Central memory CD4-positive, alpha-beta T cell (primary cell): ENCODE data around the gene GRK2.
A peak's percentile ranks its signal among the peaks of the same experiment; 100 is the strongest.

Experiments
- DNase-seq: peaks from one replicate; pipeline ENCODE4 v3.0.0; 2022

Gene GRK2

DNA sequence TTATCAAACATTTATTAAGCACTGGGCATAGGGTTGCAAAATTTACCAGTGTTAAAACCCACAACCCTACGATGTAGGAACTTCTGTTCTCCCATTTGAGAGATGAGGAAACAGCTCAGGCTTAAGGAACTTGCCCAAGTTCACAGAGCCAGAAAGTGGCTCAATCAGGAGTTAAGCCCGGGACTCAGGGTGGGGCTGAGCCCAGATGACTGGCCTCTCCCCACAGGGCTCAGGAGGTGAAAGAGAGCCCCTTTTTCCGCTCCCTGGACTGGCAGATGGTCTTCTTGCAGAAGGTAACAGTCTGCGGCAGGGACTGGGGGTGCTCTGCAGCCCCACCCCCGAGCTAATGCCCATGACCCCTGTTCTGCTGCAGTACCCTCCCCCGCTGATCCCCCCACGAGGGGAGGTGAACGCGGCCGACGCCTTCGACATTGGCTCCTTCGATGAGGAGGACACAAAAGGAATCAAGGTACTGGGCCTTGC lies 17.2 kb downstream of the GRK2 start:
- DNase-seq, result no peak

DNA sequence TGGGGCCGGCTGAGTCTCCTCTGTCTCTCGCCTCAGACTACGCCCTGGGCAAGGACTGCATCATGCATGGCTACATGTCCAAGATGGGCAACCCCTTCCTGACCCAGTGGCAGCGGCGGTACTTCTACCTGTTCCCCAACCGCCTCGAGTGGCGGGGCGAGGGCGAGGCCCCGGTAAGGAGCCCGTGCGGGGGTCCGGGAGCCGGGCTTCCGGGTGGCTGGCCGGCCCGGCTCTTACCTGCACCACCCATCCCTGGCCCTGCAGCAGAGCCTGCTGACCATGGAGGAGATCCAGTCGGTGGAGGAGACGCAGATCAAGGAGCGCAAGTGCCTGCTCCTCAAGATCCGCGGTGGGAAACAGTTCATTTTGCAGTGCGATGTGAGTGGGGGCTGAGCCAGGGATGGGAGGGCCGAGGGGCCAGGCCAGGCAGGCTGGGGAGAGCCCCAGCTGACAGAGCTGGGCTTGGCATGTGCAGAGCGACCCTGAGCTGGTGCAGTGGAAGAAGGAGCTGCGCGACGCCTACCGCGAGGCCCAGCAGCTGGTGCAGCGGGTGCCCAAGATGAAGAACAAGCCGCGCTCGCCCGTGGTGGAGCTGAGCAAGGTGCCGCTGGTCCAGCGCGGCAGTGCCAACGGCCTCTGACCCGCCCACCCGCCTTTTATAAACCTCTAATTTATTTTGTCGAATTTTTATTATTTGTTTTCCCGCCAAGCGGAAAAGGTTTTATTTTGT lies 18.7 kb downstream of the GRK2 start:
- no peak for DNase-seq

DNA sequence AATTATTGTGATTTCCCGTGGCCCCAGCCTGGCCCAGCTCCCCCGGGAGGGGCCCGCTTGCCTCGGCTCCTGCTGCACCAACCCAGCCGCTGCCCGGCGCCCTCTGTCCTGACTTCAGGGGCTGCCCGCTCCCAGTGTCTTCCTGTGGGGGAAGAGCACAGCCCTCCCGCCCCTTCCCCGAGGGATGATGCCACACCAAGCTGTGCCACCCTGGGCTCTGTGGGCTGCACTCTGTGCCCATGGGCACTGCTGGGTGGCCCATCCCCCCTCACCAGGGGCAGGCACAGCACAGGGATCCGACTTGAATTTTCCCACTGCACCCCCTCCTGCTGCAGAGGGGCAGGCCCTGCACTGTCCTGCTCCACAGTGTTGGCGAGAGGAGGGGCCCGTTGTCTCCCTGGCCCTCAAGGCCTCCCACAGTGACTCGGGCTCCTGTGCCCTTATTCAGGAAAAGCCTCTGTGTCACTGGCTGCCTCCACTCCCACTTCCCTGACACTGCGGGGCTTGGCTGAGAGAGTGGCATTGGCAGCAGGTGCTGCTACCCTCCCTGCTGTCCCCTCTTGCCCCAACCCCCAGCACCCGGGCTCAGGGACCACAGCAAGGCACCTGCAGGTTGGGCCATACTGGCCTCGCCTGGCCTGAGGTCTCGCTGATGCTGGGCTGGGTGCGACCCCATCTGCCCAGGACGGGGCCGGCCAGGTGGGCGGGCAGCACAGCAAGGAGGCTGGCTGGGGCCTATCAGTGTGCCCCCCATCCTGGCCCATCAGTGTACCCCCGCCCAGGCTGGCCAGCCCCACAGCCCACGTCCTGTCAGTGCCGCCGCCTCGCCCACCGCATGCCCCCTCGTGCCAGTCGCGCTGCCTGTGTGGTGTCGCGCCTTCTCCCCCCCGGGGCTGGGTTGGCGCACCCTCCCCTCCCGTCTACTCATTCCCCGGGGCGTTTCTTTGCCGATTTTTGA lies 19.5 kb downstream of the GRK2 start:
- peak; percentile 40 for DNase-seq

DNA sequence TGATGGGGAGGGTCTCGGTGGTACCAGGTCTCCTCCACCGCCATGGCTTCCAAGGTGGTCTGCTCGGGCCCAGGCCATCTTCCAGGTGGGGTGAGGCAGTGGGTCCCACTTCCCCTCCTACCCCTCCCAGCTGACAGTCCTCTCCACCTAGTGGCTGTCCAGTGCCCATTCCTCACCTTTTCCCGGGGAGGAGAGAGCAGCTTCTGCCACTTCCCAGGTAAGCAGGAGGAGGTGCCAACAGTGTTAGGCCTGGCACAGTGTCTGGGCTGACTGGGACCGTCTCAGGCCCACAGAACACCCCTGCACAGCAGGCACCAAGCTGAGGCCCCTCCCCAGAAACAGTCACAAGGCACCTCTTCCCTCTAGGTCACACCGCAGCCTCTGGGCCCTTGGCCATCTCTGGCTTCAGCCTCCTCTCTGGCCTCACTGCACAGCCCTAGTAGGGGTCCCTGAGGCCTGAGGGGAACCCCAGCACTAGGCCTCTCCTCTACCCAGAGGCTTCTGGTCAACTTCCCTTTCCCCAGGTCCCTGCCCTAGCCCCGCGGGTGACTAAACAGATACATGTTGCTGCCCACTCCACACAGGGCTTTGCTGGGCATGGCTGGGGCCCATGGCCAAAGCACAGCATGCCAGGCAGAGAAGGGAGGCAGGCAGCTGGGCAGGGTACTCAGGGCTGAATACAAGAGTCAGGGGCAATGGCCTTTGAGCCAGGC lies 20.5 kb downstream of the GRK2 start:
- no peak for DNase-seq

DNA sequence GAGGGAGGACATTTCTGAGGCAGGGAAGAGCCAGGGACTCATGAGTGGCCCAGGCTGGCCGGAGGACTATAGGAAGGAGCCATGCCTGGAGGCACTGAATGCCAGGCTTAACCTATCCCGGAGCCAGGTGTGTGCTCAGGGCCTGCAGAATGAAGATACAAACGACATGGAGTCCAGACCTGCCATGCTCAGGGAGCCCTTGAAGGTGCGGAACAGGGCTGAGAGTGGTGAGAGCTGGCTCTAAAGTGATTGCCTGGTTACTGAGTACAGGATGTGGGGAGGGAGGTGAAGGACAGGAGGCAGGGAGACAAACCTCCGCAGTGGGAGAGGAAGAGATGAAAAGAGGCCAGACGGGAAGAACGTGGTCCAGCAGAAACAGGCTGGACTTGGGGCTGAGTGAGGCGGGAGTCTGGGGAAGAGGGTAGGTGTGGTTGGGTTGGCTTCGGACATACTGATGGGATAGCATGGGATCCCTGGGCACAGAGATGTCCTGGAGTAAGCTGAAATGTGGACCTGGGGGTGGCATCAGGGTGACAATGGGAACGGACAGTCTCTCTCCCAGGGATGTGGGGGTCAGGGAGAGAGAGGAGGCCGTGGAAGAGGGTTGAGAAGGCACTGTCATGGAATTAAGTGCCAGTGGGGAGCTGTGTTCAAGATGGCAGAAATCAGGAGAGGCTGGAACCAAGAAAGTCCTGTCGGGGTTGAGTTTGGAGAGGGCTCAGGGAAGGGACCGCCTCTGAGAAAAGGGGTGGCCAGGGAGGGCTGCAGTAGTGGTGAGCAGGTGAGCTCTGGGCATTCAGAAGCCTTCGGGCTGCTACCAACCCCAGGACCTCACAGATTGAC lies 21.3 kb downstream of the GRK2 start:
- peak; percentile 52 for DNase-seq

DNA sequence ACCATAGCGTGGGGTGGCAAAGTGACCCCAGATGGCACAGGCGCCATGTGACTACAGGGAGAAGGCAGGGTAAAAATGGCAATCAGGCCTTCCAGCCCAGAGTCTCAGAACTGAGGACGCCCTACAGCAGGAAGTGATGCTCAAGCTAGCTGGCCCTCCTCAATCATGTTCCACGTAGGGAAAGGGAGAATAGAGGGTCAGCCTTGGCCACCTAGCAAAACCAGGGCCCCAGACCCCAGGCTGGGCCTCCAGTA lies 21.9 kb downstream of the GRK2 start:
- no peak for DNase-seq

DNA sequence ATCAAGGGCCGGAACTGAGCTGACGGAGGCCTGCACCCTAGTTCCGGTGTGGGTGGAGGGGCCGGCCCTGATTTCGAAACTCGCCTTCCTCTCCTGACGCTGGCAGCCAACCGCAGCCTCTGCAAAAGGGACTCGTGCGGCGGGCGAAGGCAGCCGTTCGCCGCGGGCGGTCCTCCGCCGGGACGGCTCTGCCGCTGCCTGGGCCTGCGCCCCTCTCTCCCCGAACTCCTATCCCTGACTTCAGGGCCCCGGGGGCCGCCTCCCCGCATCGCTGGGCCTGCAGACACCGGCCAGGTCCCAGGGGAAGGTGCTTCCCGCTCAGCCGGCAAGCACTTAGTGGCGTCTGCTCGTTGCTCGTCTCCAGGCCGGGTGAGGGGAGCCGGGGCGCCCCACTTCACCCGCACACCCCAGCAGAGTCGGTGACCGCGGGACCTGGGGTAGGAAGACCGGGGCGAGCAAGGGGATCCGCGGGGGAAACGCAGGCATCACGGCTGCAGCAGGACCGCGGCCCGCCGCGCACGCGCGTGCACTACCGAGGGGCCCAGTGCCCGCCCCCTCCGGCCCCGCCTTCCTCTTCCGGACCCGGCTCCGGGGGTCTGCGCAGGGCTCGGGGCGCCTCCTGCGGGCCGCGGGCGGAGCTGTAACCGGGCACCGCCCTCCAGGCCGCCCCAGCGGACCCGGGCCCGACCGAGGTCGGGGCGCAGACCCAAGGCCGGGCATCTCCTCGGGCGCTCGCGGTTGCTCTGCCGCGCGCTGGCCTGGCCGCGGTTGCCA lies 22.4 kb downstream of the GRK2 start:
- peak; percentile 92 for DNase-seq

DNA sequence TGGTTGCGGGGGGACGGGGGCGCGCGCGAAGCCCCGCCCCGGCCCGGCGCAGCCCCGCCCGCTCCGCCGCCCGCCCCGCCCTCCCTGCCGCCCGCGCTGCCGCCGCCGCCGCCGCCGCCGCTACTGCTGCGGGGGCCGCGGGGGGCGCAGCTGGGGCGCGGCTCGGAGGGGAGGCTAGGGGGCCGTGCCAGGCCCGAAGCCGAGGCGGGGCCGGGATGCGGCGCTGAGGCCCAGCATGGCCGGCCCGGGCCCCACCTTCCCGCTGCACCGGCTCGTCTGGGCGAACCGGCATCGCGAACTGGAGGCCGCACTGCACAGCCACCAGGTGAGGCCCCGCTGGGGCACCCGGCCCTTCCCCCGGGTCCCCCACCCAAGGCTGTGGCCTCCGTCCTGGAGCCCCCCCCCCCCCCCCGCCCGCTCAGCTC lies 23.0 kb downstream of the GRK2 start, which contains the start of gene ANKRD13D:
ANKRD13D (plus strand) TSS at position 78 of the 425 bp plus-strand sequence; CDS start at position 236, 158 bp downstream.
- DNase-seq, result no peak

DNA sequence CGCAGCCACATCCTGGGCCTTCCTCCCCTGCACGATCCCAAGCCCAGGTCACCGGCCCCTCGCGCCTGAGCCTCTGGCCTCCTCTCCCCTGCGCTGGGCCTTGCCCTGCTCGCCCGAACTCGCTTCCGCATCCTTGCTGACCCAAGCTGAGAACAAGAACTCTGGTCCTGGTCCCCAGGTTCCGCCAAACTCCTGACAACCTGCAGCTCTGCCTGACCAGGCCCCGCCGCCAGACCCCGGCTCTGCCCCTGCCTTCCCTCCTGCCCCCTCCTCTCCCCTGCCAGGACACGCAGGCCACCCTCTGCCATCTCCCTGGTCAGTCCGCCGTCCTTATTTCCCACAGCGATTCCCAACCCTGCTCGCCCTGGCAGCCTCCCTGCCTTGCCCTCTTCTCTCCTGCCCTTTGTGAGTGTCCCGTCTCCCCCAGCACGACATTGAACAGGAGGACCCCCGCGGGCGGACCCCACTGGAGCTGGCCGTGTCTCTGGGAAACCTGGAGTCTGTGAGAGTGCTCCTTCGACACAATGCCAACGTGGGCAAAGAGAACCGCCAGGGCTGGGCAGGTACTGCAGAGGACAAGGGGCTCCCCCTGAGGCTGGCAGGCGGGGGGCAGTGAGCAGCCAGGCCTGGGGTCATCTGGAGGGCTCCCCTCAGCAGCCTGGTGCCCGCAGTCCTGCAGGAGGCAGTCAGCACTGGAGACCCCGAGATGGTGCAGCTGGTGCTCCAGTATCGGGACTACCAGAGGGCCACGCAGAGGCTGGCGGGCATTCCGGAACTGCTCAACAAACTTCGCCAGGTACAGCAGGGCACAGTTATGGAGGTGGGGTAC lies 23.6 kb downstream of the GRK2 start:
- DNase-seq, result no peak

DNA sequence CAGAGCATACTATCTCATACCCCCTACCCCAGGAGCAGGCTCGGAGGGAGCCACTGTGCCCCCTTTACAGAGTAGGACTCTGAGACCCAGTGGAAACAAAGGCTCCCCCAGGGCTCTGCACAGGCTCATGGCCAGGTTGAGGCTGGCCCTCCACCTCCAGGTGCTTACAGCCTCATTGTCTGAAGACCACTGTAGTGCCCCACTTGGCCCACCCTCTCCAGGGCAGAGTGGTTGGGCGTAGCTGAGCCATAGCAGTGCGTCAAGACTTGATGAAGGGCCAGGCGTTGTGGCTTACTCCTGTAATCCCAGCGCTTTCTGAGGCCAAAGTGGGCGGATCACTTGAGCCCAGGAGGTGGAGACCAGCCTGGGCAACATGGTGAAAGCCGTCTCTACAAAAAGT lies 24.5 kb downstream of the GRK2 start:
- DNase-seq, result no peak

DNA sequence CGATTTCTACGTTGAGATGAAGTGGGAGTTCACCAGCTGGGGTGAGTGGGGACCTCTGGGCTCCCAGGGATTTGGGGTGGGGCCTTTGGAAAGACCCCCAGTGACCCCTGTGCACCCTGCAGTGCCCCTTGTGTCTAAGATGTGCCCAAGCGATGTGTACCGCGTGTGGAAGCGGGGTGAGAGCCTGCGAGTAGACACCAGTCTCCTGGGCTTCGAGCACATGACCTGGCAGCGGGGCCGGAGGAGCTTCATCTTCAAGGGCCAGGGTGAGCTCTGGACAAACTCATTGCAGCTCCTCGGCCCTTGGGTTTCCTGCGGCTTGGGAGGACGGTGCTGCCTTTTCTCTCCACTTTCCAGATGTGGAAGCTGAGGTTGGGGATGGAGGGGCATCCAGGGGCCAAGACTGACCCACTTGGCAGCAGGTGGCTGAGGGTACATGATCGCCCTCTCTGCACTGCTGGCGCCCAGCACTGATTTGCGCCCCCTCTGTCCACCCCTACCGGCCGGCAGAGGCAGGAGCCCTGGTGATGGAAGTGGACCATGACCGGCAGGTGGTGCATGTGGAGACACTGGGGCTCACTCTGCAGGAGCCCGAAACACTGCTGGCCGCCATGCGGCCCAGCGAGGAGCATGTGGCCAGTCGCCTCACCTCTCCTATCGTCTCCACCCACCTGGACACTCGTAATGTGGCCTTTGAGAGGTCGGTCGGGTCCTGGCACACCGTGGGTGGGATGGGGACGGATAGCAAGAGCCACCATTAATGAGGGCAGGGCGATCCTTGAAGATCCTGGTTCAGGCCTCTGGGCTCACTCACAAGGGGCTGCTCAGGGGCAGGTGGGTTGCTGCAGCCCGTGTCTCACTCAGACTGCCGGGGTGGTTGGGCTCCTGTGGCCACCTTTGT lies 25.5 kb downstream of the GRK2 start:
- no peak for DNase-seq

DNA sequence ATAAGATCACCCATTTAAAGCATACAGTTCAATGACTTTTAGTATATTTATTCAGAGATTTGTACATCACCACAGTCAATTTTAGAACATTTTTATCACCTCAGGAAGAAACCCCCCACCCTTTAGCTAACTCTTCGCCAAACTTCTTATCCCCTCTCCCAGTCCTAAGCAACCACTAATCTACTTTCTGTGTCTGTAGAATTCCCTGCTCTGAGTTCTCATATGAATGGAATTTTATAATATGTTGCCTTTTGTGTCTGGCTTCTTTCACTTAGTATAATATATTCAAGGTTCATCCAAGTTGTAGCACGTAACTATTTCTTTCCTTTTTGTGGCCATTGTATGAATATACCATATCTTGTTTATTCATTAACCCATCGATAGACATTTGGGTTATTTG lies 26.4 kb downstream of the GRK2 start:
- DNase-seq, result no peak

DNA sequence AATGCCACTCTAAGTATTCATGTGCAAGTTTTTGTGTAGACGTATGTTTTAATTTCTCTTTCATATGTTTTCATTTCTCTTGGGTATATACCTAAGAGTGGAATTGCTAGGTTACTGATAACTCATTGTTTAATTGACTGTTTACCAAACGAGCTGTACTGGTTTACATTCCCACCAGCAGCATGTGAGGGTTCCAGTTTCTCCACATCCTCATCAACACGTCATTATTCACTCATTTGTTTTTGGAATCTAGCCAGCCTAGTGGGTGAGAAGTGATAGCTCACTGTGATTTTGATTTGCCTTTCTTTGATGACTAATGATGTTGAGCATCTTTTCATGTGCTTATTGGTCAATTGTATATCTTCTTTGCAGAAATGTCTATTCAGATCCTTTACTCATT lies 26.8 kb downstream of the GRK2 start:
- DNase-seq, result peak; percentile 69

DNA sequence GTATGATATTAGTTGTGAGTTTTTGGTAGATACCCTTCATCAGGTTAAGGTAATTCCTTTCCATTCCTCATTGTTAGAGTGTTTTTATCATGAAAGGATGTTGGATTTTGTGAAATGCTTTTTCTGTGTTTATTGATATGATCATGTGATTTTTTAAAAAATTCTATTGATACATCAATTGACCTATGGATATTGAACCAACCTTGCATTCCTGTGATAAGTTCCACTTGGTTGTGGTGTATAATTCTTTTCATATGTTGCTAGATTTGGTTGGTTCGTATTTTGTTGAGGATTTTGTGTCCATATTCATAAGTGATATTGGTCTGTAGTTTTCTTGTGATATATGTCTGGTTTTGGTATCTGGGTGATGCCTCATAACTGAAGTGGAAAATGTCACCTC lies 29.6 kb downstream of the GRK2 start:
- DNase-seq, result no peak

DNA sequence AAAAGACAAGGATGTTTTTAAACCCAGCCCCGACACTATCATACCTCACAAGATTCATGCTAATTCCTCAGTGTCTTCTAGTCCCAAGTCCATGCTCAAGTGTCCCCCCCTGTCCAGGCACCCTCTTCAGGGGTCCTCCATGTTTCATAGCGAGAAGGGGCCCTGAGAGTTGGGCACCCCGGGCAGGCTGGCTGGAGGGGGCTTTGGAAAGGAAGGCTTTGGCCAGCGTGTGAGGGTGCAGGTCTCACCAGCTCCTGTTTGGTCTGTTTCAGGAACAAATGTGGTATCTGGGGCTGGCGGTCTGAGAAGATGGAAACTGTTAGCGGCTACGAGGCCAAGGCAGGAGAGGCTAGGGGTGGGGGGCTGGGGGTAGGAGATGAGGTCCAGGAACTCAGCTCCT lies 32.5 kb downstream of the GRK2 start:
- DNase-seq, result no peak

DNA sequence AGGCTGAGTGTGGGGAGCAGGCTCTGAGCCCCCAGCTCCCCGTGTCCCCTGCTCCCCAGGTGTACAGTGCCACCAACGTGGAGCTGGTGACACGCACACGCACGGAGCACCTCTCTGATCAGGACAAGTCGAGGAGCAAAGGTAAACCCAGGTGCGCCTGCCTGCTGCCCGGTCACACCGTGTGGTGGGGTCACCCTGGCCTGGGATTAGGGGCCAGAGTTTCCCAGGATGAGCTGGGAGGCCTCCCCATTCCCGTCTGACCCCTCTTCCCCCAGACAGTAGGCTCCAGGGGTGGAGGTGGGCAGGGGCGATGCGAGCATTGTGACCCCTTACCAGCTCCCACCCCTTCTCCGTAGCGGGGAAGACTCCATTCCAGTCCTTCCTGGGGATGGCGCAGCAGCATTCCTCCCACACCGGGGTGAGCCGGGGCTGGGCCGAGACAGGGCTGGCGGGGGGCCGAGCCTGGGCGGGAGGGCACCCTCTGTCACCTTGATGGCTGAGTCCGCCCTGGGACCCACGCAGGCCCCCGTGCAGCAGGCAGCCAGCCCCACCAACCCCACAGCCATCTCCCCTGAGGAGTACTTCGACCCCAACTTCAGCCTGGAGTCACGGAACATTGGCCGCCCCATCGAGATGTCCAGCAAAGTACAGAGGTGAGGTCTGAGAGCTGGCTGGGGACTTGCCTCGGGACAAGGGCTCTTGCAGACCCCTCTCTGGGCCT lies 33.4 kb downstream of the GRK2 start:
- no peak for DNase-seq

DNA sequence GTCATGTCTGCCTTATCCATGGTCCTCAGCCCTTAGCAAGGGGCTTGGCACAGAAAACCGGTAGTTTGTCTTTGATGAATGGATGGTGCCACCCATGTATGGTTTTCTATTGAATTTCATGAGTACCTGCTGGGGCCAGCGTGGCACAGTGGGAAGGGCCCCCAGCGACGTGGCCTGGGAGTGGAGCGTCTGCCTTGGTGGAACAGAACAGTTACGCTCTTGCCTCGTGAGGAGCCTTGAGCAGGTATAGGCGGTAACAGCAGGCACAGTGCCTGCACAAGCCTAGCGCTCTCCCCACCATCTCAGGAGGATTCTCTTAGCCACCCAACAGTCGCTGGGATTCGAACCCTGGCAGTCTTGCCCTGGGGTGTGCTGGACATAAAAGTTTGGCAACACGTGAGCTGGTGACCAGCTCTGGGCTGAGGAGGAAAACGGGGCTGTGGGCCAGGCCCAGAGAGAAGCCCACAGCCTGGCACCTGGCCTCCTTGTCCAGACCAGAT lies 34.0 kb downstream of the GRK2 start:
- no peak for DNase-seq

DNA sequence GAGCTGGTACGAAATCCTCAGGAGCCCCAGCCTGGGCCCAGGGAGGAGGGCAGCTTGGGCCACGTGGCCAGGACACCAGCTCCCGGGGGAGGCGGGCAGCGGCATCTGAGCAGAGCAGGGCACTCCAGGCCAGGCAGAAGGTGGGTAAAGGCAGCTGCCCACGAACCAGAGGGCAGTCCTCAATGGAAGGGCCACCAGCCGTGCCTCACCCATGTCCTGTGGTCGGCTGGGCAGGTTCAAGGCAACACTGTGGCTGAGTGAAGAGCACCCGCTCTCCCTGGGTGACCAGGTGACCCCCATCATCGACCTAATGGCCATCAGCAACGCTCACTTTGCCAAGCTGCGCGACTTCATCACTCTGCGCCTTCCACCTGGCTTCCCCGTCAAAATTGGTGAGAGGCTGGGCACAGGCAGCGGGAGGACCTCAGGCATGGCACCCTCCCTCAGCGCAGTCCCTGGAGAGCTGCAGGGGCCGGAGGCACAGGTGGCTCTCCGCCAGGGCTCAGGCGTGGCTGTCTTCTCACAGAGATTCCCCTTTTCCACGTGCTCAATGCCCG lies 34.6 kb downstream of the GRK2 start:
- DNase-seq, result no peak
